ENCODE data around the gene TIAM2.
"Not testable (repeated sequence)": the region's sequence is repeated elsewhere in the genome, so short reads cannot be mapped to it uniquely, and the experiment has no call there.

Gene TIAM2

DNA sequence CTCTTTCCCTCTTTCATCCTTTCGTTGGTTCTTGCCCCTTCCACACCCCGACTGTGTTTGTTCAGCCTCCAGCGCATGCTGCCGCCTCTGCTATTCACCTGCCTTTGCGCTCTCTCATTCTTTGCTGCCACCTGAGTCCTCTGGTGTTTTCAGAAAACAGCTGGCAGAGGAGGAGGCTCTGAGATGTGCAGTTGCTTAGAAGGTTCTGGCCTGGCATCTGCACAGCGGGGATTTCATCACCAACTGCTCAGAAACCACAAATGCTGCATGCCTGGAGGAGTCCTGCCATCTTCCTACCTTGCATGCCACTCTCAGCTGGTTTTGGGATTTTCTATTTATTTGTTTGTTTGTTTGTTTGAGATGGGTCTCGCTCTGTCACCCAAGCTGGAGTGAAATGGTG, 229.5 kb downstream of the TIAM2 start:
- no peak overlapping the region for H3K27ac ChIP-seq
- TF ChIP-seq, protein P1, sequence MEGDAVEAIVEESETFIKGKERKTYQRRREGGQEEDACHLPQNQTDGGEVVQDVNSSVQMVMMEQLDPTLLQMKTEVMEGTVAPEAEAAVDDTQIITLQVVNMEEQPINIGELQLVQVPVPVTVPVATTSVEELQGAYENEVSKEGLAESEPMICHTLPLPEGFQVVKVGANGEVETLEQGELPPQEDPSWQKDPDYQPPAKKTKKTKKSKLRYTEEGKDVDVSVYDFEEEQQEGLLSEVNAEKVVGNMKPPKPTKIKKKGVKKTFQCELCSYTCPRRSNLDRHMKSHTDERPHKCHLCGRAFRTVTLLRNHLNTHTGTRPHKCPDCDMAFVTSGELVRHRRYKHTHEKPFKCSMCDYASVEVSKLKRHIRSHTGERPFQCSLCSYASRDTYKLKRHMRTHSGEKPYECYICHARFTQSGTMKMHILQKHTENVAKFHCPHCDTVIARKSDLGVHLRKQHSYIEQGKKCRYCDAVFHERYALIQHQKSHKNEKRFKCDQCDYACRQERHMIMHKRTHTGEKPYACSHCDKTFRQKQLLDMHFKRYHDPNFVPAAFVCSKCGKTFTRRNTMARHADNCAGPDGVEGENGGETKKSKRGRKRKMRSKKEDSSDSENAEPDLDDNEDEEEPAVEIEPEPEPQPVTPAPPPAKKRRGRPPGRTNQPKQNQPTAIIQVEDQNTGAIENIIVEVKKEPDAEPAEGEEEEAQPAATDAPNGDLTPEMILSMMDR (conservative IDR thresholded peaks at IDR 0.05) = no peak

DNA sequence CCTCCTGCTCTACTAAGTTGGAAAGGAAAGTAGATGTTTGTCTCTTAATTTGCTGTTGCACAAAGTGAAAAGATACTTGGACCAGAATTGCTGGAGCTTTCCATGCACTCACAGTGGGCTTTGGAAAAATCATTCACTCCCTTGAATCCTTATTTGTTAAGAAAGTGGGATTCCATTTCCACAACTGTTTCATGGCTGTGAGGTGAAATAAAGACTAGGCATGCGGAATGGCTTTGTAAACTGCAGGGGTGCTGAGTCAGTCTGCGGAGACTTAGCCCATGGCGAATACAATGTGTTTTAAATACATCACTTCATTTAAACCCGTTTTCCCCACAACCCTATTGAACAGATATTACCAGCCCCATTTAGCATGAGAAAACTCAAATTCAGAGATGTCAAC, 231.9 kb downstream of the TIAM2 start:
- no peak overlapping the region for H3K27ac ChIP-seq
- TF ChIP-seq, protein P1 (conservative IDR thresholded peaks at IDR 0.05) = no peak

DNA sequence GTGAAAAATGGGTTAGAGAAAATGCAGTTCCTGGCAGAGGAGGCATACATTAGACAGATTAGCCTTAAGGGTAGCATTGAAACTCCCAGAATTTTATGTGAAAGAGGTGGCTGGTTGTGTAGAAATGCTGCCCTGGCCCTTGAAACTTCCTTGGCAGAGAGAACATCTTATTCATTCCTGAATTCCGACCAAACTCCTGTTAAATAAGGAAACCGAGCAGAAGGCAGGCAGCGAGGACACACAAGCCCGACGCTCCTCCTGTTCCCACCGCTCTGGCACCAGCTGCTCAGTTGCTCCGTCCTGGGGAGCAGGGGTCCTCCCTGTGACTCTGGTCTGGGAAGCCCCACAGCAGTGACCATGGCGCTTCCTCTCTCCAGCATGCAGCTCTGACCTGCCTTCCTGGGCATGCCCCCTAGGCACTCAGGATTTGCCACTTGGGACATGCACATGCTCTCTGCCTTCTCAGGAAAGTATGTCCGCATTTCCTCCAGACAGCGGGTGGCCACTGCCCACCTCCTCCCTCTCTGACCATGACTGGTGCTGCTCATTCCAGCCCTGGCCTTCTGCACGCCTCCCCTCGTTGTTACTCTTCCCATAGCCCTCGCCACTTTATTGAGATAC, 233.5 kb downstream of the TIAM2 start:
- TF ChIP-seq, protein P1 (conservative IDR thresholded peaks at IDR 0.05) = no peak
- no peak overlapping the region for H3K27ac ChIP-seq

DNA sequence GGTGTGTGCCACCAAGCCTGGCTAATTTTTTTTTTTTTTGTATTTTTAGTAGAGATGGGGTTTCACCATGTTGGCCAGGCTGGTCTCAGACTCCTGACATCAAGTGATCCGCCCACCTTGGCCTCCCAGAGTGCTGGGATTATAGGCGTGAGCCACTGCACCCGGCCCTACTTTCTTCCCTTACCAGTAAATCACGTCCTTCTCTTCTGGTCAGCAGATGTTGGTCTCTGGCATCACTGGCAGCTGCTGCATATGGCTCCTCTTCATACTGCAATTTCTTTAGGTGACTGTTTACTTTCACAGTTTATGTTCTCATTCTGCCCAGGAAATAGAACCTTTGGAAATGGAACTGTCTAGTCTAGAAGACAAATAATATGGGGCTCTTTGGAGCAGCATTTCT, 235.9 kb downstream of the TIAM2 start:
- not testable (repeated sequence) for H3K27ac ChIP-seq

DNA sequence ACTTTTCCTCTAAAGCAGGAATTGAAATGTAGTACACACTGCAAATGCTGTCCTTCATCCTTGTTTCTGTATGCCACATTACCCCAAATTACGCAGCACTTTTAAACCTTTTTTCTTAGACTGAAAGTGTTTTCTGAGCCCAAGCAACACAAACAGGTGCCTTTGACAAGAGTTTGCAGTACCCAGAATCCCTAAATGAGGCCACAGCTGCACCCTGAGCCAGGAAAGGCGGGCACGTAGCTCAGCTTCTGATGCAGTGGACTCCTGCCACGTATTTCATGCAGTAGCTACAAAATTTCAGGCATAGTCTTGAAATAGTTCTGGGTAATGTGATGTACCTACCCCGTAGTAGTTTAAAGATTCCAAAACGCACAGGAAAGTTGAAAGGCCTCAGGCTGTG, 237.7 kb downstream of the TIAM2 start:
- no peak overlapping the region for H3K27ac ChIP-seq
- TF ChIP-seq, protein P1 (conservative IDR thresholded peaks at IDR 0.05) = no peak

DNA sequence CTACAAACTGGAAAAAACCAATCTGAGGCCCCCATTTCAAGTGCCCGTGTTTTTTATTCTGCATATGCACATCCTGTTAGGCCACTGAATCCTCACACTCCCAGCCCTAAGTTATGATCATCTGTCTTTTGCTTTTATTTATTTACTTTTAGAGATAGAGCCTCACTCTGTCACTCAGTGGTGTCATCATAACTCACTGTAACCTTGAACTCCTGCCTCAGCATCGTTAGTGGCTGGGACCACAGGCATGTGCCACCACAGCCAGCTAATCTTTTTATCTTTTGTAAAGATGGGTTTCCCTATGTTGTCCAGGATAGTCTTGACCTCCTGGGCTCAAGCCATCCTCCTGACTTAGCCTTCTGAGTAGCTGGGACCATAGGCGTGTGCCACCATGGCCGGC, 239.1 kb downstream of the TIAM2 start:
- no peak overlapping the region for H3K27ac ChIP-seq
- TF ChIP-seq, protein P1 (conservative IDR thresholded peaks at IDR 0.05) = no peak

DNA sequence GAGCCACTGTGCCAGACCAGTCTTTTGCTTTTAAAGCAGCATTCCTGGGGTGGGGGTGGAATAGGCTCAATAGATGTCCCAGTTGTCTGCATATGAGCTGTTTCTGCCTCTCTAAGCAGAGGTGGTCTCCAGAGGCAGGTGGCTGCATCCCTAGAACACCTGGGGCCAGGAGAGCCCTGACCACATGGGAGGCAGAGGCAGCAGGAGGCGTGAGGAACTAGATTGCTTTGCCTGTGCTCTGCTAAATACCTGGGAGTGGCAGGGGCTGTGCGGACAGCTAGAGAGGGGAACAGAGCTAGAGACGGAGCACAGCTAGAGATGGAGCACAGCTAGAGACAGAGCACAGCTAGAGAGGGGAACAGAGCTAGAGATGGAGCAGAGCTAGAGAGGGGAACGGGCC, 239.6 kb downstream of the TIAM2 start:
- TF ChIP-seq, protein P1 (conservative IDR thresholded peaks at IDR 0.05) = no peak
- H3K27ac ChIP-seq = no peak overlapping the region

DNA sequence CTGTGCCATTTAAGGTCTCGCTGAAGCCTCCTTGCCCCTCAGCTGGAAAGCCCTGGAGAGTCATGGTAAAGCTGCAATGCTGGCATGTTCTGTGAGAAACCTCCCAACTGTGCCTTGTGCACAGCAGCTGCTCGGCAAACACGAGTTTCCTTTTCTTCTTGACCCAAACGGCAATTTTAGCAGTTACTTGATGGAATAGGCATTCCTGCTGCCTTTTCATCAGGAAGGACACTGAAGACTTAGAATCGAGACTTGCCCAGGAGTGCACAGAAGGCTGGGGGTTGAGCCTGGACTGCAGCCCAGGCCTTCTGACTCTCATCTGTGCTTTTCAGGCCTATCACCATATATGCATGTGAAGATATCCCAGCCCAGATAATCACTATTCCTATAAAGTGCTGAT, 240.0 kb downstream of the TIAM2 start:
- no peak overlapping the region for H3K27ac ChIP-seq
- TF ChIP-seq, protein P1 (conservative IDR thresholded peaks at IDR 0.05) = no peak

Data from VCaP (cell line).